Ecto neural progenitor cell (in vitro differentiated cells): ENCODE data around the gene HHAT.
"Not testable (repeated sequence)": the region's sequence is repeated elsewhere in the genome, so short reads cannot be mapped to it uniquely, and the experiment has no call there.

Experiments used
- DNase-seq: peaks from one replicate; pipeline ENCODE4 v3.0.0-alpha.2; 2018; ENCODE audit warnings: low spot score

The HHAT gene

DNA sequence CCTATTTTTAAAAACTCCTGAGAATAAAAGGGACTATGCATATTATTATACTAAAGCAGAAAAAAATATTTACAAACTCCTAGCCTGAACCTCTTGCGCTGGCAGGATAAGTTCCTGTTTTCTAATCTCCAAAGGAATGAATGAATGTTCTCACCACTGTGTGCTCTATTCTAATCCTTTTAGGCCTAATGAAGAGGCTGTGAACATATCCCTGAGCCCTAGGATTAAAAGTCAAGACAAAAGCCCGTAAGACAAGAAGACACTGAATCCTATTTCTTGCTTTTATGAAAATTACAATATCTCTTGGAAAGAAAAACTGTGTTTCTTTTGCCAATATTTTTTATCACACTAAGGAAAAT is 317.5 kb downstream of the HHAT start:
- DNase-seq, result no peak

DNA sequence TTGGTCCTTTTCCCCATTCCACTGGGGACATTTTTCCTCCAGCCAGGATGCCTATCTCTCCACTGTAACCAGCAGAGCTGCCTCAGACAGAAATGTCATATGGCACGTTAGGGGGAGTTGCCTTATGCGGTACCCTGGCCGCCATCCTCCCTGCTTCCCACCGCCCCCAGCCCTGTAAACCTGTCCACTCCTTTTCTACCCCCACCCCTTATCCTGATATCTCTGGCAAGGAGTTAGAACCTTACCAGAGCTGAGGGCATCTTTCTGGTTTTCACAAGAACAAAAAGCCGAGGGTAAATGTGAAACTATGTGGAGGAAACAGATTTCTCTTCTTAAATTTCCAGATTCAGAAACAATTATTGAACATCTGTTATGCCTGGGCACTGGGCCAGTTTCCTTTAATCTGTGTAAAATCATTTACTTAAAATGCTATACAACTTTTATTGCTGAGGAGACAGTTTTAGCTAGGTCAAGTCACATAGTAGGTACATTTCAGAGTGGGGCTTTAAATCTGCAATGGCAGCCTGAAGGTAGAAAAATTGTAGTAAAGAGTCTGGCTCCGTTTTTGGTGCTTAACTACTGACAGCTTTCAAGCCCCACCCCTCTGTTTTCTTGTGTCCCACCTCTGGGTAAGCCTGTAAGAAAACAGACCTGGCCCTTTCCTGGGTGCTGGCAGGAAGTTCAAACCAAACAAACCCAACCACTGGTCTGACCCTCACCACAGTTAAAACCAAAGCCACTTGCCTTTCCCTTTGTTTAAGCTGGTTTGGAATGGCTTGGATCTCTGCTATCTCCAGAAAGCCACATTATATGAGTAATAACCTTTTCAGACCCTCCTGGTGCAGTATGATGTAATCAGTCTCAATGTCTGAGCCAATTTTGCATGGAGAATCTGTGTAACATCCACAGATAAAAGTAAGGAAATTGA is 319.0 kb downstream of the HHAT start:
- no peak for DNase-seq

DNA sequence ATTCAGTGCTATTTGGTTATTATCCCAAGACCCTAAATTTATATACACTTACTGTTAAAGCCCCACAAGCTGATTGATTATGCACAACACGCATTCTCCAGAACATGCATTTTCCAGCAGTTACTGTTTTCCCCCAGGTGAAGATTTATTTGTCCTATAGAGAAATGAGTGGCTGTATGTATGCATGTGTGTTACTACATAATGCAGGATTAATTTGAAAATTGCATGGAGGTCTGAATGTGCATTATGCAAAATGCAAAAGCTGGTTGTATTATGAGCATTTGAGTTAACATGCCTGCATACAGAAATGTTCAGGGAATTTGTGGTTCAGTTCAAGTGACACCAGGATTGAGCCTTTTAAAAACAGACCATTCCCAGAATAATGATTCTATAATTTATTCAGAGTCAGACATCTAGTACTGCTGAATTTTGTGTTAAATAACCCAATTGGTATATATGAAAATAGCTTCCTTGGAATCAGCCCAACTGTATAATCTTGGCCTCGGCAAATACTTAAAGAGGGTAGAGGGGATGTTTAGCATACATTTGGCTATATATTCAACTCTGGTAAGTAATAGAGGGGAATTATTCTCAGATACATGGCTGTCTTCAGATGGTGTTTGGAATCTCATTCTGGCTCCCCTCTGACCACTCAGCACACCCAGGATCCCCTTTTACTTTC is 320.0 kb downstream of the HHAT start:
- DNase-seq, result no peak

- no peak for DNase-seq
Measured at GRCh38 chr1:210650403-210650802, 321.7 kb downstream of the HHAT start.

GRCh38 chr1:210652329-210652954 is 323.7 kb downstream of the HHAT start:
- DNase-seq, result no peak

DNA sequence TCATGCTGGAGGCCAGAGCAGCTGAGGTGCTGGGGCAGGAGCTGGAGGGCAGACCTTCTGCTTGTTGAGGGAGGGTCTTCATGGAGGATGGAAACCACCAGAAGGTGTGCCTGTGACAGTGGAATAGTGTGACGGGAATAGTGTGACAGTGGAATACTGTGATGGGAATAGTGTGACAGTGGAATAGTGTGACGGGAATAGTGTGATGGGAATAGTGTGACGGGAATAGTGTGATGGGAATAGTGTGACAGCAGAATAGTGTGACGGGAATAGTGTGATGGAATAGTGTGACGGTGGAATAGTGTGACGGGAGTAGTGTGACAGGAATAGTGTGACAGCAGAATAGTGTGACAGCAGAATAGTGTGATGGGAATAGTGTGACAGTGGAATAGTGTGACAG is 325.1 kb downstream of the HHAT start:
- no peak for DNase-seq

- no peak for DNase-seq
Measured at GRCh38 chr1:210654176-210654981, 325.7 kb downstream of the HHAT start.

GRCh38 chr1:210655511-210655910 is 326.8 kb downstream of the HHAT start:
- DNase-seq, result no peak

DNA sequence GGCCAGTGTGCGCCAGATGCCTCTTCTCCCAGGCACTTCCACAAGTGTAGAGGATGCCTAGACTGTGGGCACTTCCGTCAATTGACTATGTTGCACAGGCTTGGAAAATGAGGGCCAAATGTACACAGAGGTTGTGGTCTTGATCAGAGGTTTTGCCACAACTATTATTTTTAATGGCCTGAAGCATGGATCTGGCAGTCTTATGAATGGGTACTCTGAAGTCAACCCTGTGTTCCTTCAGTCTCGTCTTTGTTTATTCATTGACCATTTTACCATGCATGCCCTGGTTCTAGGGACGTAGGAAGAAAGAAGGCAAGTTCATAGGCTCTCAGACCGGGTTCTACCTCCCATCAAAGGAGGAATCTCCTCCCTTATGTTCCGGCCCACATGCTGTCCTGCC is 329.1 kb downstream of the HHAT start:
- no peak for DNase-seq

DNA sequence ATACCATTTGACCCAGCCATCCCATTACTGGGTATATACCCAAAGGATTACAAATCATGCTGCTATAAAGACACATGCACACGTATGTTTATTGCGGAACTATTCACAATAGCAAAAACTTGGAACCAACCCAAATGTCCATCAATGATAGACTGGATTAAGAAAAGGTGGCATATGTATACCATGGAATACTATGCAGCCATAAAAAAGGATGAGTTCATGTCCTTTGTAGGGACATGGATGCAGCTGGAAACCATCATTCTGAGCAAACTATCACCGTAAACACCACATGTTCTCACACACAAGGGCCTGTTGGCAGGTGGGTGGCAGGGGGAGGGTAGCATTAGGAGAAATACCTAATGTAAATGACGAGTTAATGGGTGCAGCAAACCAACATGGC is 332.8 kb downstream of the HHAT start:
- not testable (repeated sequence) for DNase-seq

DNA sequence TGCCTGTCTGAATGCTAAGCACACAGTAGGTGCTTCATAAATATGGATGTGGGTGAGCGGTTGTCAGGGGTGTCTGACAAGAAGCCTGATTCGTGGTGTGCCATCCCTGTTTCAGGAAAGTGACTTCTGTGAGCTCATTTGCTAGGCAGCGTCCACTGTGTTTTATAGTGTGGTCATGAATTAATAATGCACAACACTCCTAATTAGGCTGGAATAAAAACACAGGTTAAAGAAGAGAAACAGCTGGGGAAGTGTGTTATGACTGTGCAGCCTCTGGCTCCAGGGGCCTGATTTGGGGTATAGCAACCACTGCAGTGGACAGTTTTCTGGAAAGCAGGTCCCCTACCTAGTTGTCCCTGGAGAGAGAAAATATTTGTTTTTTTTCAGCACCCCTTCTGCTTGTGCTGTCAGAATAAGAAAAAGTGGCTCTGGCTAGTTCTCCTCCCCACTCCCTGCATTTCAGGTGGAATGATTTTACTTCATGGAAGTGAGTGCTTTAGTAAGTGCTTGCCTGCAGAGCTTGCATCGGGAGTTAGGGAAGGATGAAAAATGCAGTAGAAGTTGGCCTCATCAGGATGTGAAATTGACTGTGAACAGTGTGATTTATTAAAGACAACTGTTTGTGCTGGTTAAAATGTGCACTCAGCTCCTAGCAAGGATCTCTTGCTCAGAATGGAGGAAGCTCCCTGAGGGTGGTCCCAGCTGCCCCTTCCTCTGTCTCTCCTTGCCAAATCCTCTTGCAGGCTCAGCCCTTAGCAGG is 333.8 kb downstream of the HHAT start:
- DNase-seq, result no peak

- no peak for DNase-seq
Measured at GRCh38 chr1:210663730-210664573, 335.2 kb downstream of the HHAT start.

DNA sequence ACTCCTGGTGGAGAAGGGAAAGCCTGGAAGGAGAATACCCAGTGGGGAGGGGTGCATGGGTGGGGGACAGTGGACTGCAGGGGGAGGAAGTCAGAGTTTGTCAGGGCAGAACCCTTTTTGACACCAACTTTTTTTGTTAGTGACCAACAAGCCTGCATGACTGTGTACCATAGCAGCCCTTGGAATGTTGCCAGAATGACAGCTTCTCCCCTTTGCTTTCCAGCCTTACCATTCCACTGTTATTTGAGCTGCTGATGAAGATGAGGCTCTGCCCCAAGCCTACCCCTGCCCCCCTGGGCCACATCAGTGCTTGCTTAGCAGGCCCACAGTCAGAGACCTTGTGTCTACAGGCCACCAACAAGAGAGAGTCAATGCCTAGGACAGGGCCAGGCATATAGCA is 341.2 kb downstream of the HHAT start:
- no peak for DNase-seq

- DNase-seq, result no peak
Measured at GRCh38 chr1:210674151-210674550, 345.4 kb downstream of the HHAT start.

GRCh38 chr1:210676539-210676938 is 347.8 kb downstream of the HHAT start:
- no peak for DNase-seq

GRCh38 chr1:210677533-210677932 is 348.8 kb downstream of the HHAT start:
- no peak for DNase-seq

DNA sequence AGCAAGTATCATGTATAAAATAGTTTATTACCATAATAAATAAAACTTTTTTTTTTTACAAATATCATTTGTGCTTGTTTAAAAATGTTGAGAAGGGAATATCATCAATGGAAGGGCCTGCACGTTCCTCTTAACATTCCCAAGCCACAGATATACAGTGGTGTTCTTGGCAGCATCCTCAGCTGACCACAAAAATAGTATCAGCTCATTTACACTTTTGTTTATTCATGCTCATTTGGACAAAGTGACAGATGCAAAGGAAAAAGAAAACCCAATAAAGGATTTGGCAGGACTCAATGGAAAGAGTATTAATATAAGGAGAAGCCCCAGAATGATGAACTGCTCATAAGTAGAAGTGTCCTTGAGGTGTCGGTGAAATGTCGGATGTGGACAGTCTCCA is 349.6 kb downstream of the HHAT start:
- no peak for DNase-seq

DNA sequence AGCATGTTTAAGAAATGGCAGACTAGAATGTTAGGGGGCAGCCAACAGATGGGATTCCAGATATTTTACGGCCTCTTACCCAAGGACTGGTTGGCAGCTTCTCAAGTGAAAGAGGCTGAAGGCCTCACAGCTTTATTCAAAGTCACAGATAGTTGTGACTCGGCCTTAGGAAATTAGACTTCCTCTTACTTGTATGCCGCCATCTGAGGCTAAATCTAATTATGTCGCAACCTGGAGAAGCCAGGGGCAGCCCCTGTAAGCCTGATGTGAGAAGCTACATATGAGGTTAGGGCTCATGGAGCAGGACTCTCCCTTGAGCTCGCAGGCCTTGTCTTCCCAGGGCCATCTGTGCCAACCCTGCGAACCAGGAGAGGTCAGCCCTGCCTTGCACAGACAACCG is 352.5 kb downstream of the HHAT start:
- no peak for DNase-seq

- no peak for DNase-seq
Measured at GRCh38 chr1:210683403-210684047, 354.8 kb downstream of the HHAT start.
